ENCODE results near the gene DNAJC8. TPM values are rescaled to one million over a fixed set of nuclear protein-coding genes. Genes with fewer than 3 reads are reported as not detected.

The DNAJC8 gene
- total and polyA plus RNA-seq, 2 of the 4 experiments (the other 2 are of a cell fraction): 53.6 to 81.0 TPM

GRCh38 chr1:28197682-28198415 is 35.0 kb downstream of the DNAJC8 start:
- H4K5ac ChIP-seq (ENCODE audit: low read depth, low read length): no peak overlapping the region
- H3K4me1 ChIP-seq (ENCODE audit: control insufficient read depth, insufficient read depth, low read length): peaks cover 2% of the 10 kb centered on the region; the same call in 1 of the 2 replicates
- dilution Hi-C loops (cut with HindIII; ENCODE audit: low sequenced_read_pairs, unreplicated experiment): no loop called here
- H3K27me3 ChIP-seq (ENCODE audit: control insufficient read depth, insufficient read depth, low read length): no peaks in the 10 kb centered on the region
- in situ Hi-C loops (cut with MboI; ENCODE audit: low sequenced_read_pairs): no loop called here
- no peak overlapping the region for H3K4me2 ChIP-seq (ENCODE audit: low read depth, low read length)
- TF ChIP-seq BHLHE40 (IDR thresholded peaks at IDR 0.05; ENCODE audit: low read depth, low read length) (no peak), ELK1 (IDR thresholded peaks at IDR 0.05; ENCODE audit: borderline replicate concordance, low read depth, low read length) (no peak), SMC3 (IDR thresholded peaks at IDR 0.05; ENCODE audit: low read depth, low read length) (no peak), USF2 (IDR thresholded peaks at IDR 0.05; ENCODE audit: low read depth, low read length) (no peak), MXI1 (IDR thresholded peaks at IDR 0.05; ENCODE audit: borderline replicate concordance, low read depth, low read length) (no peak), FOS (IDR thresholded peaks at IDR 0.05; ENCODE audit: low read depth, low read length) (no peak), MAZ (IDR thresholded peaks at IDR 0.05; ENCODE audit: borderline replicate concordance, low read depth, low read length) (no peak), RCOR1 (IDR thresholded peaks at IDR 0.05; ENCODE audit: insufficient replicate concordance, low read length) (no peak), POLR2A (IDR thresholded peaks at IDR 0.05; ENCODE audit: low read depth, low read length) (no peak), RAD21 (IDR thresholded peaks at IDR 0.05; ENCODE audit: low read length) (no peak)
- peaks cover 4% of the 10 kb centered on the region; the same call in 1 of the 2 replicates for H3K9me1 ChIP-seq (ENCODE audit: insufficient read depth, low read length)
- no peak overlapping the region for H2BK15ac ChIP-seq (ENCODE audit: low read depth, low read length)
- H2AK5ac ChIP-seq (ENCODE audit: low read depth, low read length): no peak overlapping the region
- no peak overlapping the region for H3K14ac ChIP-seq (replicated peaks; ENCODE audit: low read depth, low read length)
- no peak overlapping the region for H3K18ac ChIP-seq (ENCODE audit: low read depth, low read length)
- DNase-seq (no peak), ATAC-seq (ENCODE audit: low read depth) (no peak)
- H3K9ac ChIP-seq (ENCODE audit: low read depth, low read length): no peak overlapping the region
- H3K23ac ChIP-seq (ENCODE audit: low read depth, low read length): no peak overlapping the region
- no peak overlapping the region for H2BK5ac ChIP-seq (ENCODE audit: low read depth, low read length, poor library complexity, severe bottlenecking)
- no peak overlapping the region for H4K8ac ChIP-seq (ENCODE audit: low read depth in 2 of 2, low read length in 2 of 2)
- no peak overlapping the region for H3K56ac ChIP-seq (ENCODE audit: extremely low read depth, insufficient read depth, low read length)
- H3K4me3 ChIP-seq (ENCODE audit: insufficient read depth, low read depth, low read length): no peak overlapping the region
- peak overlapping the region; percentile 53 for H2AFZ ChIP-seq (replicated peaks; ENCODE audit: low read length, poor library complexity)
- H4K20me1 ChIP-seq (ENCODE audit: insufficient read depth, low read length): no peaks in the 10 kb centered on the region
- no peak overlapping the region for H4K91ac ChIP-seq (ENCODE audit: insufficient read depth, low read depth, low read length)
- POLR2A ChIA-PET (ENCODE audit: unreplicated experiment): no interaction called here
- no peaks in the 10 kb centered on the region for H3K9me3 ChIP-seq (ENCODE audit: control insufficient read depth, insufficient read depth, low read length)
- H3K27ac ChIP-seq (ENCODE audit: insufficient read depth, low read length): no peak overlapping the region
- H3K36me3 ChIP-seq (ENCODE audit: control insufficient read depth, insufficient read depth, low read length): peaks cover 35% of the 10 kb centered on the region
- no peak overlapping the region for H2AK9ac ChIP-seq (replicated peaks; ENCODE audit: low read depth, low read length, poor library complexity)
- no peak overlapping the region for H2BK120ac ChIP-seq (ENCODE audit: low read depth, low read length)
- no TSS peak for BruUV-seq (replicated peaks)
- no peak overlapping the region for H2BK20ac ChIP-seq (ENCODE audit: low read depth, low read length)
- CTCF ChIA-PET: no interaction called here
- intact Hi-C loops (cut with micrococcal nuclease): no loop called here
- WGBS, 2 experiments (ENCODE audit: extremely low coverage in 2 of 2, insufficient read length in 1 of 2): no CpG with 5 or more reads among the region's 12 CpGs
- H3K4ac ChIP-seq (ENCODE audit: low read depth, low read length): no peak overlapping the region
- no peaks in the 10 kb centered on the region for H3K79me1 ChIP-seq (ENCODE audit: low read depth in 1 of 2, low read length in 2 of 2)
